ENCODE results near the gene TSPOAP1.

- no peak for TF ChIP-seq ZNF8 (CRISPR knock-in tag; IDR thresholded peaks at IDR 0.05)
- TF ChIP-seq ZNF70 (CRISPR knock-in tag; IDR thresholded peaks at IDR 0.05), result no peak
- no peak for TF ChIP-seq PATZ1 (CRISPR knock-in tag; IDR thresholded peaks at IDR 0.05; ENCODE audit: borderline replicate concordance)
- no peak for TF ChIP-seq ARNTL (CRISPR knock-in tag; IDR thresholded peaks at IDR 0.05; ENCODE audit: borderline replicate concordance, low read depth)
- TF ChIP-seq RARB (CRISPR knock-in tag; IDR thresholded peaks at IDR 0.05), result no peak
- no peak for TF ChIP-seq CREB5 (CRISPR knock-in tag; IDR thresholded peaks at IDR 0.05; ENCODE audit: low read depth)
- no peak for TF ChIP-seq ZFP3 (CRISPR knock-in tag; IDR thresholded peaks at IDR 0.05)
- TF ChIP-seq BACH2 (CRISPR knock-in tag; IDR thresholded peaks at IDR 0.05; ENCODE audit: borderline replicate concordance), result no peak
- no peak for TF ChIP-seq POU6F1 (CRISPR knock-in tag; IDR thresholded peaks at IDR 0.05; ENCODE audit: borderline replicate concordance, low read depth)
- no peak for TF ChIP-seq SNAI2 (CRISPR knock-in tag; IDR thresholded peaks at IDR 0.05)
- no peak for TF ChIP-seq CSRNP3 (CRISPR knock-in tag; IDR thresholded peaks at IDR 0.05)
- no peak for TF ChIP-seq PPARA (CRISPR knock-in tag; IDR thresholded peaks at IDR 0.05; ENCODE audit: borderline replicate concordance)
- no peak for TF ChIP-seq ZFP30 (CRISPR knock-in tag; IDR thresholded peaks at IDR 0.05)
These were observed 20.2 kb downstream of the TSPOAP1 start for GRCh38 chr17:58308173-58308984.
